ENCODE measurements around the gene CDK13. TPM values are rescaled to one million over a fixed set of nuclear protein-coding genes. Genes with fewer than 3 reads are reported as not detected.

Gene CDK13
- total RNA-seq, 1 experiment from 2014 or later: 39.2 TPM

- Mint-ChIP-seq H3K4me1 (no peaks in the 10 kb centered on the region), H3K27ac (no peak overlapping the region), H3K27me3 (ENCODE audit: low read depth) (no peaks in the 10 kb centered on the region), H3K36me3 (no peaks in the 10 kb centered on the region), H3K4me3 (no peak overlapping the region), H3K9me3 (no peaks in the 10 kb centered on the region)
- no peak for ATAC-seq
- TF ChIP-seq RELA (CRISPR knock-in tag; IDR thresholded peaks at IDR 0.05; ENCODE audit: borderline replicate concordance) (no peak), SMAD3 (CRISPR knock-in tag; IDR thresholded peaks at IDR 0.05; ENCODE audit: borderline replicate concordance) (no peak), NR1H2 (CRISPR knock-in tag; IDR thresholded peaks at IDR 0.05) (no peak), NFYB (CRISPR knock-in tag; conservative IDR thresholded peaks at IDR 0.05; ENCODE audit: low read depth) (no peak), NR2C2 (CRISPR knock-in tag; IDR thresholded peaks at IDR 0.05) (no peak), CDX4 (CRISPR knock-in tag; IDR thresholded peaks at IDR 0.05; ENCODE audit: borderline replicate concordance) (no peak), FOXP1 (CRISPR knock-in tag; IDR thresholded peaks at IDR 0.05; ENCODE audit: borderline replicate concordance) (no peak), MLX (CRISPR knock-in tag; IDR thresholded peaks at IDR 0.05) (no peak), ZNF121 (CRISPR knock-in tag; IDR thresholded peaks at IDR 0.05) (no peak), ZNF425 (CRISPR knock-in tag; conservative IDR thresholded peaks at IDR 0.05) (no peak), ETV6 (CRISPR knock-in tag; IDR thresholded peaks at IDR 0.05) (no peak), ZNF138 (CRISPR knock-in tag; conservative IDR thresholded peaks at IDR 0.05) (no peak), ZNF219 (CRISPR knock-in tag; IDR thresholded peaks at IDR 0.05; ENCODE audit: borderline replicate concordance) (no peak), GABPB1 (CRISPR knock-in tag; IDR thresholded peaks at IDR 0.05) (no peak), PRDM15 (CRISPR knock-in tag; IDR thresholded peaks at IDR 0.05) (no peak), ATF6 (CRISPR knock-in tag; IDR thresholded peaks at IDR 0.05) (no peak)
- CTCF ChIA-PET: interaction anchor here (1.0 kb wide), 1 partner anchor 12 kb away, joined by 4 read pairs; the partner anchor contains the start of genes MPLKIP and SUGCT
- POLR2A ChIA-PET: interaction anchor here (0.6 kb wide), 1 partner anchor 24 kb away, joined by 3 read pairs; no protein-coding TSS in a partner anchor
- DNase-seq (ENCODE audit: low spot score): no peak
These were observed 172.8 kb downstream of the CDK13 start for GRCh38 chr7:40122940-40123254.

Data from WTC11 (cell line).